GM12891 (cell line): ENCODE measurements around the gene DCP1B.

ENCODE experiments used
- POLR2A ChIP-seq: IDR thresholded peaks from 2 replicates; pipeline ENCODE4 v1.6.1; 2011; ENCODE audit warnings: low read depth, low read length, control low read depth
- POLR2AphosphoS5 ChIP-seq: IDR thresholded peaks from 2 replicates; pipeline ENCODE4 v1.6.1; 2011; ENCODE audit warnings: low read depth, low read length, control low read depth
- POU2F2 ChIP-seq: IDR thresholded peaks from 2 replicates; pipeline ENCODE4 v1.6.1; 2011; ENCODE audit warnings: low read depth, mild to moderate bottlenecking, control low read depth, low read length, moderate library complexity
- SPI1 ChIP-seq: IDR thresholded peaks from 2 replicates; pipeline ENCODE4 v1.6.1; 2011; ENCODE audit warnings: low read depth, low read length, control low read depth
- TAF1 ChIP-seq: IDR thresholded peaks from 2 replicates; pipeline ENCODE4 v1.6.1; 2011; ENCODE audit warnings: low read depth, low read length, control low read depth

DNA sequence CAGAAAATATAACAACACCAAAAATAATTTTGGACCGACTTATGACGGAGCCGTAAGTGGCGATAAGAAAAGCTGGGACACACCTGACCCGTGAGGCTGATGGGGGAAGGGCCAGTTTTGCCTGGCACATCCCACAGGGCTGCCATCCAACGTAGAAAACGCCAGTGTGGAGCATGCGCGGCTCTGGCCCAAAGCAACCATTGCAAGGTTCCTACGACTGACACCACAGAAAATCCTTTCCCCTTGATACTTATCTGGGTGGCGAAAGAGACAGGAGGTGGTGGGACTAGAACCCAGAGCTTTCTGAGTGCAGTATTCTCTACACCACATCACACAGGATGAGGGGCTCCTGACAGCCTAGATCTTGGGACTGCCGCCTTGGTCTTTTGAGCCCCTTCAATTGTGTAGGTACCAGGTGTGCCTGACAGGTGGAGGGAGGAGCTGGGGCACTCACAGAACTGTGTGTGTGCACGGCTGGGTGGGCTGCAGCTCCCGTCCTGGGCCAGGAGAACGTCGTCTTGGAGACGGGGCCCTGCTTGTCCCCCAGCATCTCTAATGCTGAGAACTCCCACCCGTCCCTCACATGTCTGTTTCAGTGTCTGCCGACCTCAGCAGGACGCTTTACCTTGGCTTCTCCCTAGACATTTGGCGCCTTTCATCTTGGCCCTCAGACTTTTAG is 68.4 kb downstream of the DCP1B start:
- no peak for TF ChIP-seq POLR2A
- no peak for TF ChIP-seq POLR2AphosphoS5
- no peak for TF ChIP-seq TAF1
- no peak for TF ChIP-seq SPI1
- TF ChIP-seq POU2F2, result no peak
